ENCODE measurements around the gene CCDC92.

DNA sequence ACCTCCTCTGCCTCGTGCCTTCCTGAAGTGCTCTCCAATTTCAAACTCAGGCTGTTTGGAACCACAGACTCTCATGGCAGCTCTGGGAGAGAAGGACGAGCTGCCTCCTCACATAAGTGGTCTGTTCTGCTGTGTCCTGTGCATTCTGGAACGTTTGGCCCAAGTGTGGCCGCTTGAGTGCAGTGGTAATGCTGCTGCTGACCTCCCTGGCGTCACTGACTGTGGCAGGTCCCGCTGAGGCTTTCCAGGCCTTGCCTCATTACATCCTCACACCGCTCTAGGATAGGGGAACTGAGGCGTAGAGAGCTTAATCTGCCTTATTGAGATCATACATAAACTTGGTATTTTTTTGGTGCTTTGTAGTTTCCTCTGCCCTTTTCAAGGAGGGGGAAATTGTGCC, 14.2 kb downstream of the CCDC92 start:
- TF ChIP-seq GLIS3 (CRISPR knock-in tag; IDR thresholded peaks at IDR 0.05) = no peak
- TF ChIP-seq PPARA (CRISPR knock-in tag; IDR thresholded peaks at IDR 0.05; ENCODE audit: borderline replicate concordance) = no peak
- no peak for TF ChIP-seq ZFP3 (CRISPR knock-in tag; IDR thresholded peaks at IDR 0.05)
